SK-N-SH (cell line): ENCODE results near the gene ALG3. TPM values are rescaled to one million over a fixed set of nuclear protein-coding genes. Genes with fewer than 3 reads are reported as not detected.

Experiments used
- CTCF ChIA-PET: fragments of 300-600, 350-600 bp; formaldehyde crosslinking; extraction: SDS; loops from one replicate; lab custom pipeline; 2021; lab: Yijun Ruan, JAX
- POLR2A ChIA-PET: fragments of 350-600 bp; sonication (Branson Sonifier 250); formaldehyde crosslinking; extraction: SDS; loops from one replicate; lab custom pipeline; 2020; ENCODE audit warnings: antibody characterized with exemption, inconsistent platforms; lab: Yijun Ruan, JAX
- DNase-seq: peaks from one replicate; pipeline ENCODE4 v3.0.0; 2012
- H2AFZ ChIP-seq: fragments of 200-600 bp; sonication (generic); 2 replicates; pipeline ENCODE4 v1.8.1; 2016; ENCODE audit warnings: antibody characterized with exemption, mild to moderate bottlenecking, low read depth
- H3F3A ChIP-seq: fragments of 200-600 bp; sonication (generic); replicated peaks from 2 replicates; pipeline ENCODE3; 2016; ENCODE audit warnings: antibody characterized with exemption, mild to moderate bottlenecking; ENCODE audit not compliant: insufficient read depth
- H3K27ac ChIP-seq, 2 experiments: fragments of 200-500 bp in 1 of 2; fragments of 200-600 bp in 1 of 2; sonication (Bioruptor generic) in 1 of 2; sonication (generic), shearing (Covaris generic) in 1 of 2; 2 replicates each; pipeline versions ENCODE4 v1.5.1 to v1.6.1; 2014 to 2016; ENCODE audit warnings: low read depth in 2 of 2, inconsistent platforms in 1 of 2, low read length in 1 of 2, mild to moderate bottlenecking in 1 of 2, mixed read lengths in 1 of 2
- H3K27me3 ChIP-seq: fragments of 200-600 bp; sonication (generic), shearing (Covaris generic); 2 replicates; pipeline ENCODE4 v1.6.1; 2016; ENCODE audit warnings: mixed run types; ENCODE audit not compliant: insufficient read depth
- H3K36me3 ChIP-seq, 2 experiments: fragments of 200-500 bp in 1 of 2; fragments of 200-600 bp in 1 of 2; sonication (Bioruptor generic) in 1 of 2; sonication (generic) in 1 of 2; replicated peaks in 1 of 2; 2 replicates each; pipeline versions ENCODE3 to v1.5.1; 2014 to 2016; ENCODE audit warnings: low read length in 1 of 2, mild to moderate bottlenecking in 1 of 2; ENCODE audit not compliant: insufficient read depth in 2 of 2, control insufficient read depth in 1 of 2
- H3K4me1 ChIP-seq, 2 experiments: fragments of 200-500 bp in 1 of 2; fragments of 200-600 bp in 1 of 2; sonication (Bioruptor generic) in 1 of 2; sonication (generic), shearing (Covaris generic) in 1 of 2; 2 replicates each; pipeline versions ENCODE4 v1.5.1 to v1.6.1; 2014 to 2016; ENCODE audit warnings: low read depth in 1 of 2, low read length in 1 of 2, mixed run types in 1 of 2; ENCODE audit not compliant: insufficient read depth in 2 of 2, control insufficient read depth in 1 of 2
- H3K4me2 ChIP-seq: fragments of 200-600 bp; sonication (generic), shearing (Covaris generic); 2 replicates; pipeline ENCODE4 v1.6.1; 2017; ENCODE audit warnings: mixed run types
- H3K4me3 ChIP-seq, 2 experiments: fragments of 200-500 bp in 1 of 2; fragments of 200-600 bp in 1 of 2; sonication (Bioruptor generic) in 1 of 2; sonication (generic), shearing (Covaris generic) in 1 of 2; 2 replicates each; pipeline versions ENCODE4 v1.5.1 to v1.8.1; 2014 to 2016; ENCODE audit warnings: low read depth in 2 of 2, inconsistent platforms in 1 of 2, low read length in 1 of 2, mild to moderate bottlenecking in 1 of 2, mixed read lengths in 1 of 2, moderate library complexity in 1 of 2
- H3K79me2 ChIP-seq: fragments of 200-600 bp; sonication (generic); 2 replicates; pipeline ENCODE4 v1.8.1; 2017; ENCODE audit warnings: mild to moderate bottlenecking; ENCODE audit not compliant: insufficient read depth
- H3K9ac ChIP-seq: fragments of 200-600 bp; sonication (generic); 2 replicates; pipeline ENCODE4 v1.6.1; 2017; ENCODE audit warnings: mixed run types
- H3K9me2 ChIP-seq: fragments of 200-600 bp; sonication (generic); 2 replicates; pipeline ENCODE4 v1.6.1; 2017; ENCODE audit warnings: mixed run types
- H3K9me3 ChIP-seq: fragments of 200-600 bp; sonication (generic); 2 replicates; pipeline ENCODE4 v1.6.1; 2017; ENCODE audit warnings: mixed run types, mild to moderate bottlenecking, moderate library complexity
- H4K20me1 ChIP-seq: fragments of 200-600 bp; sonication (generic); 2 replicates; pipeline ENCODE4 v1.6.1; 2017; ENCODE audit warnings: mild to moderate bottlenecking, mixed run types; ENCODE audit not compliant: insufficient read depth
- CTCF ChIP-seq: fragments of 200-600 bp; sonication (generic); IDR thresholded peaks from 2 replicates; pipeline ENCODE4 v1.6.1; 2017; ENCODE audit warnings: antibody characterized with exemption, mild to moderate bottlenecking, moderate library complexity
- EP300 ChIP-seq, 2 experiments: IDR thresholded peaks; 2 replicates each; pipeline versions ENCODE4 v1.4.0 to v1.6.1; 2012; ENCODE audit warnings: borderline replicate concordance in 1 of 2, low read depth in 1 of 2, low read length in 1 of 2
- GATA2 ChIP-seq: sonication (generic); formaldehyde crosslinking; IDR thresholded peaks from 2 replicates; pipeline ENCODE4 v1.5.0; 2020; ENCODE audit warnings: mild to moderate bottlenecking, missing genetic modification reagents
- JUND ChIP-seq: IDR thresholded peaks from 2 replicates; pipeline ENCODE4 v1.4.0; 2012
- PBX3 ChIP-seq: IDR thresholded peaks from 2 replicates; pipeline ENCODE4; 2012
- RAD21 ChIP-seq: IDR thresholded peaks from 2 replicates; pipeline ENCODE4 v1.6.1; 2012; ENCODE audit warnings: mild to moderate bottlenecking, low read length
- RCOR1 ChIP-seq: fragments of 150-350 bp; IDR thresholded peaks from 2 replicates; pipeline ENCODE4 v1.6.1; 2017; ENCODE audit warnings: antibody characterized with exemption, low read length
- REST ChIP-seq: IDR thresholded peaks from 2 replicates; pipeline ENCODE4 v1.6.1; 2012; ENCODE audit warnings: mild to moderate bottlenecking, low read depth, low read length, moderate library complexity
- RFX5 ChIP-seq: IDR thresholded peaks from 2 replicates; pipeline ENCODE4 v1.6.1; 2012; ENCODE audit warnings: mild to moderate bottlenecking, improper control_type of control experiment, low read length
- SMC3 ChIP-seq: IDR thresholded peaks from 2 replicates; pipeline ENCODE4 v1.6.1; 2012; ENCODE audit warnings: low read depth, low read length, improper control_type of control experiment
- TEAD4 ChIP-seq: IDR thresholded peaks from 2 replicates; pipeline ENCODE4 v1.4.0; 2012; ENCODE audit warnings: mild to moderate bottlenecking, borderline replicate concordance; ENCODE audit not compliant: insufficient read depth
- USF1 ChIP-seq: IDR thresholded peaks from 2 replicates; pipeline ENCODE4 v1.4.0; 2012; ENCODE audit warnings: low read depth, borderline replicate concordance
- WGBS: methylation state at CpG from one replicate; pipeline ENCODE4 v1.1.6; 2017; ENCODE audit warnings: low lambda C conversion rate; 5-methylcytosine and 5-hydroxymethylcytosine counted together
- polyA plus RNA-seq, 3 experiments: library from polyadenylated mRNA; depleted of rRNA; stranded (reverse); fragments of >200 nt; gene quantifications; 2 replicates each; pipeline ENCODE4 v1.2.3, GENCODE V29; 2012
- TF ChIP-seq, protein P1 (sequence below): IDR thresholded peaks from 2 replicates; pipeline ENCODE4 v1.4.0; 2012; ENCODE audit warnings: low read depth, borderline replicate concordance

Gene ALG3
- polyA plus RNA-seq, 1 of the 3 experiments (the other 2 are of a cell fraction) = 66.0 TPM

- Histone ChIP-seq H4K20me1 (0 out of 2 replicates have a peak, but pooled peaks cover 11% of the 10 kb centered on the region), H2AFZ (no peak overlapping the region), H3K4me1 (no peaks in the 10 kb centered on the region; a peak in 1 of 4 replicates), H3K9me3 (no peaks in the 10 kb centered on the region), H3K9me2 (no peaks in the 10 kb centered on the region), H3K36me3 (peaks cover 4 to 38% of the 10 kb centered on the region in 2 experiments), H3K9ac (no peak overlapping the region), H3K4me3 (no peak overlapping the region), H3K79me2 (peaks cover 2% of the 10 kb centered on the region; the same call in 1 of the 2 replicates), H3F3A (no peaks in the 10 kb centered on the region), H3K27me3 (no peaks in the 10 kb centered on the region), H3K27ac (no peak overlapping the region), H3K4me2 (no peak overlapping the region)
- CTCF ChIA-PET = interaction anchor here (0.9 to 3.6 kb wide), 8 partner anchors 8 to 346 kb away, joined by 3 to 18 read pairs (median 6); partner anchors contain the start of genes EEF1AKMT4 and VWA5B2
- DNase-seq = peak; percentile 61
- POLR2A ChIA-PET = interaction anchor here (0.9 to 1.2 kb wide), 2 partner anchors 9 to 12 kb away, joined by 3 read pairs; no protein-coding TSS in a partner anchor
- 97% methylated on average over 23 of the region's 46 CpGs for WGBS
- TF ChIP-seq CTCF = peak; percentile 27
- TF ChIP-seq GATA2 (CRISPR knock-in tag) = no peak
- peak; percentile 57 for TF ChIP-seq RAD21
- no peak for TF ChIP-seq TEAD4
- TF ChIP-seq SMC3 = peak; percentile 34; the same call in 1 of the 2 replicates
Measured at GRCh38 chr3:184241447-184242296, 7.1 kb downstream of the ALG3 start.

DNA sequence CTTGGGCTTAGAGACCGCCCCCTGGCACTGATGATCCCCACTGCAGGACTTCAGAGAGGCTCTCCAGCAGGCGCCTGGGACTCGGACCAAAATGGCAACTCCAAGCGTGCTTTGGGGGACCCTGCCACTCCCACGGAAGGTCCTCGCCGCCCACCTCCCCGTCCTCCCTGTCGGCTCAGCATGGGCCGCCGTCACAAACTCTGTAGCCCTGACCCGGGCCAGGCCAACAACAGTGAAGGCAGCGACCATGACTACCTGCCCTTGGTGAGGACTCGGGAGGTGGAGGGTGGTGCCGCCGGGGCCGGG, 7.7 kb downstream of the ALG3 start:
- no peaks in the 10 kb centered on the region for H3K79me2 ChIP-seq
- no peaks in the 10 kb centered on the region; a peak in 1 of 4 replicates for H3K4me1 ChIP-seq
- H2AFZ ChIP-seq = no peak overlapping the region
- no peak overlapping the region for H3K4me2 ChIP-seq
- H3F3A ChIP-seq = no peaks in the 10 kb centered on the region
- POLR2A ChIA-PET = no interaction called here
- H3K36me3 ChIP-seq = peaks cover 3 to 38% of the 10 kb centered on the region in 2 experiments
- no peak for DNase-seq
- no peaks in the 10 kb centered on the region for H3K9me2 ChIP-seq
- CTCF ChIA-PET = interaction anchor here (0.9 to 3.6 kb wide), 8 partner anchors 8 to 343 kb away, joined by 3 to 18 read pairs (median 4); partner anchors contain the start of genes EEF1AKMT4 and VWA5B2
- H3K27me3 ChIP-seq = no peaks in the 10 kb centered on the region
- H3K4me3 ChIP-seq = no peak overlapping the region
- 0 out of 2 replicates have a peak, but pooled peaks cover 11% of the 10 kb centered on the region for H4K20me1 ChIP-seq
- TF ChIP-seq GATA2 (CRISPR knock-in tag) = no peak
- no peak for TF ChIP-seq PBX3
- TF ChIP-seq RCOR1 = no peak
- TF ChIP-seq, protein P1, sequence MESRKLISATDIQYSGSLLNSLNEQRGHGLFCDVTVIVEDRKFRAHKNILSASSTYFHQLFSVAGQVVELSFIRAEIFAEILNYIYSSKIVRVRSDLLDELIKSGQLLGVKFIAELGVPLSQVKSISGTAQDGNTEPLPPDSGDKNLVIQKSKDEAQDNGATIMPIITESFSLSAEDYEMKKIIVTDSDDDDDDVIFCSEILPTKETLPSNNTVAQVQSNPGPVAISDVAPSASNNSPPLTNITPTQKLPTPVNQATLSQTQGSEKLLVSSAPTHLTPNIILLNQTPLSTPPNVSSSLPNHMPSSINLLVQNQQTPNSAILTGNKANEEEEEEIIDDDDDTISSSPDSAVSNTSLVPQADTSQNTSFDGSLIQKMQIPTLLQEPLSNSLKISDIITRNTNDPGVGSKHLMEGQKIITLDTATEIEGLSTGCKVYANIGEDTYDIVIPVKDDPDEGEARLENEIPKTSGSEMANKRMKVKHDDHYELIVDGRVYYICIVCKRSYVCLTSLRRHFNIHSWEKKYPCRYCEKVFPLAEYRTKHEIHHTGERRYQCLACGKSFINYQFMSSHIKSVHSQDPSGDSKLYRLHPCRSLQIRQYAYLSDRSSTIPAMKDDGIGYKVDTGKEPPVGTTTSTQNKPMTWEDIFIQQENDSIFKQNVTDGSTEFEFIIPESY = no peak
- no peak for TF ChIP-seq REST
- TF ChIP-seq EP300 (IDR thresholded peaks at IDR 0.05; ENCODE audit: borderline replicate concordance in 1 of 2, low read depth in 1 of 2, low read length in 1 of 2) = no peak
- no peak for TF ChIP-seq USF1
- no peak for TF ChIP-seq TEAD4
- TF ChIP-seq RFX5 = no peak
- TF ChIP-seq JUND = no peak
- no peak overlapping the region for H3K9ac ChIP-seq
- no peaks in the 10 kb centered on the region for H3K9me3 ChIP-seq
- H3K27ac ChIP-seq = no peak overlapping the region
- WGBS = 67% methylated on average over 1 of the region's 17 CpGs
